Glutamatergic neuron (in vitro differentiated cells): ENCODE measurements around the gene B4GALNT3. TPM values are rescaled to one million over a fixed set of nuclear protein-coding genes. Genes with fewer than 3 reads are reported as not detected.

Source experiments
- DNase-seq: peaks from one replicate; pipeline ENCODE4 v3.0.0; 2022
- H3K27ac Mint-ChIP-seq: one replicate; pipeline ENCODE4 v1.8.0; 2020; ENCODE audit warnings: mild to moderate bottlenecking, mixed read lengths, inconsistent platforms; ENCODE audit not compliant: unreplicated experiment
- H3K27me3 Mint-ChIP-seq: one replicate; pipeline ENCODE4 v1.8.0; 2020; ENCODE audit warnings: mild to moderate bottlenecking, moderate library complexity, mixed read lengths, inconsistent platforms; ENCODE audit not compliant: unreplicated experiment
- H3K36me3 Mint-ChIP-seq: one replicate; pipeline ENCODE4 v1.8.0; 2020; ENCODE audit warnings: mild to moderate bottlenecking, mixed read lengths, inconsistent platforms; ENCODE audit not compliant: unreplicated experiment
- H3K4me1 Mint-ChIP-seq: one replicate; pipeline ENCODE4 v1.8.0; 2020; ENCODE audit warnings: mild to moderate bottlenecking, low read depth, mixed read lengths, inconsistent platforms; ENCODE audit not compliant: unreplicated experiment
- H3K4me3 Mint-ChIP-seq: one replicate; pipeline ENCODE4 v1.8.0; 2020; ENCODE audit warnings: mild to moderate bottlenecking, mixed read lengths, inconsistent platforms; ENCODE audit not compliant: unreplicated experiment
- H3K9me3 Mint-ChIP-seq: one replicate; pipeline ENCODE4 v1.8.0; 2020; ENCODE audit warnings: mild to moderate bottlenecking, moderate library complexity, mixed read lengths, inconsistent platforms; ENCODE audit not compliant: unreplicated experiment
- CTCF ChIP-seq: fragments of 200-600 bp; sonication (generic); IDR thresholded peaks from one replicate; pipeline ENCODE4 v1.5.0; 2021; ENCODE audit not compliant: partially characterized antibody, unreplicated experiment
- total RNA-seq: library from RNA; stranded (reverse); fragmentation: NEBNext Ultra II Directional; extraction: Animal tissue kit (Norgen Biotek cat#: 25700); gene quantifications from one replicate; pipeline ENCODE4 v1.2.1, GENCODE V29; 2021; ENCODE audit not compliant: unreplicated experiment

The B4GALNT3 gene
- total RNA-seq, 1 donor from 2014 or later, result 3.3 TPM

GRCh38 chr12:467591-467990 is 7.9 kb downstream of the B4GALNT3 start:
- TF ChIP-seq CTCF, result no peak
- H3K4me3 Mint-ChIP-seq, result no peak overlapping the region
- no peaks in the 10 kb centered on the region for H3K4me1 Mint-ChIP-seq
- H3K9me3 Mint-ChIP-seq, result no peaks in the 10 kb centered on the region
- no peaks in the 10 kb centered on the region for H3K36me3 Mint-ChIP-seq
- peaks cover 2% of the 10 kb centered on the region for H3K27me3 Mint-ChIP-seq
- no peak overlapping the region for H3K27ac Mint-ChIP-seq
- no peak for DNase-seq

- Mint-ChIP-seq H3K9me3 (peaks cover 1% of the 10 kb centered on the region), H3K36me3 (no peaks in the 10 kb centered on the region), H3K4me1 (no peaks in the 10 kb centered on the region), H3K27ac (no peak overlapping the region), H3K4me3 (no peak overlapping the region), H3K27me3 (peaks cover 2% of the 10 kb centered on the region)
- TF ChIP-seq CTCF, result no peak
- DNase-seq, result no peak
These were observed 9.1 kb downstream of the B4GALNT3 start for GRCh38 chr12:468671-469389.

- Mint-ChIP-seq H3K4me3 (no peak overlapping the region), H3K27ac (no peak overlapping the region), H3K4me1 (peaks cover 1% of the 10 kb centered on the region), H3K27me3 (no peaks in the 10 kb centered on the region), H3K9me3 (peaks cover 1% of the 10 kb centered on the region), H3K36me3 (no peaks in the 10 kb centered on the region)
- no peak for DNase-seq
- TF ChIP-seq CTCF, result no peak
These were observed 10.4 kb downstream of the B4GALNT3 start for GRCh38 chr12:470133-470532.

GRCh38 chr12:473198-473597 is 13.5 kb downstream of the B4GALNT3 start:
- TF ChIP-seq CTCF, result no peak
- Mint-ChIP-seq H3K27ac (no peak overlapping the region), H3K9me3 (peaks cover 1% of the 10 kb centered on the region), H3K4me3 (no peak overlapping the region), H3K36me3 (no peaks in the 10 kb centered on the region), H3K4me1 (peaks cover 6% of the 10 kb centered on the region), H3K27me3 (peaks cover 2% of the 10 kb centered on the region)
- no peak for DNase-seq

- H3K27ac Mint-ChIP-seq, result no peak overlapping the region
- DNase-seq, result no peak
- TF ChIP-seq CTCF, result no peak
These were observed 14.3 kb downstream of the B4GALNT3 start for GRCh38 chr12:473863-474577.

More at GRCh38 chr12:473863-474577, 14.3 kb downstream of the B4GALNT3 start:
- H3K9me3 Mint-ChIP-seq, result peaks cover 1% of the 10 kb centered on the region
- no peaks in the 10 kb centered on the region for H3K36me3 Mint-ChIP-seq
- H3K27me3 Mint-ChIP-seq, result peaks cover 2% of the 10 kb centered on the region
- no peak overlapping the region for H3K4me3 Mint-ChIP-seq
- peaks cover 6% of the 10 kb centered on the region for H3K4me1 Mint-ChIP-seq
